Coronary artery (tissue), 2 donors: ENCODE measurements around the gene ARHGEF11.

Experiments used
- DNase-seq: peaks from one replicate; pipeline ENCODE4 v3.0.0-alpha.2; 2017; ENCODE audit warnings: low spot score
- H3K27ac ChIP-seq, 2 donors: fragments of 200-600 bp; sonication (generic); one replicate each; pipeline ENCODE4 v1.5.1; 2016 to 2019
- H3K4me3 ChIP-seq: fragments of 200-600 bp; sonication (generic); 2 replicates; pipeline ENCODE4 v1.5.1; 2016; ENCODE audit warnings: mild to moderate bottlenecking, moderate library complexity
- CTCF ChIP-seq: fragments of 200-600 bp; sonication (generic); IDR thresholded peaks from one replicate; pipeline ENCODE4 v1.5.1; 2019; ENCODE audit warnings: antibody characterized with exemption

The ARHGEF11 gene

GRCh38 chr1:156908955-156909354, 136.6 kb downstream of the ARHGEF11 start:
- TF ChIP-seq CTCF: no peak
- Histone ChIP-seq H3K27ac (no peak overlapping the region), H3K4me3 (no peak overlapping the region)
- DNase-seq: no peak

DNA sequence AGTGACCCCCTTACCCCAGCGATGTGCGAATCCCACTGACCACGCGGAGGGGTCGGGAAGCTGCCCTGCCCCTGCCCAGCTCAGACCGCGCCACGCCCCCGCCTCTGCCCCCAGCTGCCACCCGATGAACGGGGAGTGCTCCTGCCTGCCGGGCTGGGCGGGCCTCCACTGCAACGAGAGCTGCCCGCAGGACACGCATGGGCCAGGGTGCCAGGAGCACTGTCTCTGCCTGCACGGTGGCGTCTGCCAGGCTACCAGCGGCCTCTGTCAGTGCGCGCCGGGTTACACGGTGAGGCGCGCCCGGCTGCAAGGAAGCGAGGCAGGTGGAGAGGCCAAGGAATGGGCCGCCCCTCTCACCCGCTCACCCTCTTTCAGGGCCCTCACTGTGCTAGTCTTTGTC, 137.0 kb downstream of the ARHGEF11 start:
- Histone ChIP-seq H3K27ac (no peak overlapping the region), H3K4me3 (no peak overlapping the region)
- DNase-seq: no peak
- no peak for TF ChIP-seq CTCF

- DNase-seq: no peak
- TF ChIP-seq CTCF: no peak
- H3K4me3 ChIP-seq: no peak overlapping the region
- peak overlapping the region in 1 of 2 donors; percentile 13 for H3K27ac ChIP-seq
These were observed 139.2 kb downstream of the ARHGEF11 start for GRCh38 chr1:156906206-156906906.

DNA sequence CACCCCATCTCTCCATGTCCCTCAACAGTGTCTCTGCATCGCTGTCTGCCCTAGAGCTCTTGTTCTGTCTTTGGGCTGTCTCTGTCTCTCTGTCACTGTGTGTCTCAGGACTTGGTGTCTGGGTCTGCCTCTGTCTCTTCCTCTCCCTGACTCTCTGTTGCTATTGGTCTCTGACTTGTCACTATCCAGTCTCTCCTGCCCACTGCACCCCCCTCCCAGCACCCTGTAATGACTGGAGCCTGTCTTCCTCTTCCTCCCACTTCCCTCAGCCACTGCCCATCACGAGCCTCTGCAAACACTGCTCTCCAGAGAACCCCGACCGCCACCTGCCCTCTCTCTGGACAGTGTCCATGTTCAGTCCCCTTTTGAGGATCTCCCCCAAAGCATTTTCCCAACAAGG, 139.9 kb downstream of the ARHGEF11 start:
- Histone ChIP-seq H3K4me3 (no peak overlapping the region), H3K27ac (no peak overlapping the region)
- no peak for DNase-seq
- no peak for TF ChIP-seq CTCF

GRCh38 chr1:156905176-156905575, 140.4 kb downstream of the ARHGEF11 start:
- no peak for TF ChIP-seq CTCF
- DNase-seq: no peak
- H3K27ac ChIP-seq: no peak overlapping the region

GRCh38 chr1:156904187-156904959, 141.2 kb downstream of the ARHGEF11 start:
- Histone ChIP-seq H3K4me3 (no peak overlapping the region), H3K27ac (peak overlapping the region in 1 of 2 donors; percentile 45)
- DNase-seq: no peak
- no peak for TF ChIP-seq CTCF

More at GRCh38 chr1:156905176-156905575, 140.4 kb downstream of the ARHGEF11 start:
- H3K4me3 ChIP-seq: no peak overlapping the region
